ENCODE measurements around the gene F2R.

Gene F2R

GRCh38 chr5:76709762-76710161 is 6.2 kb upstream of the F2R start:
- DNase-seq (ENCODE audit: extremely low read depth, low read depth), result peak; percentile 60
- TF ChIP-seq, protein P1, sequence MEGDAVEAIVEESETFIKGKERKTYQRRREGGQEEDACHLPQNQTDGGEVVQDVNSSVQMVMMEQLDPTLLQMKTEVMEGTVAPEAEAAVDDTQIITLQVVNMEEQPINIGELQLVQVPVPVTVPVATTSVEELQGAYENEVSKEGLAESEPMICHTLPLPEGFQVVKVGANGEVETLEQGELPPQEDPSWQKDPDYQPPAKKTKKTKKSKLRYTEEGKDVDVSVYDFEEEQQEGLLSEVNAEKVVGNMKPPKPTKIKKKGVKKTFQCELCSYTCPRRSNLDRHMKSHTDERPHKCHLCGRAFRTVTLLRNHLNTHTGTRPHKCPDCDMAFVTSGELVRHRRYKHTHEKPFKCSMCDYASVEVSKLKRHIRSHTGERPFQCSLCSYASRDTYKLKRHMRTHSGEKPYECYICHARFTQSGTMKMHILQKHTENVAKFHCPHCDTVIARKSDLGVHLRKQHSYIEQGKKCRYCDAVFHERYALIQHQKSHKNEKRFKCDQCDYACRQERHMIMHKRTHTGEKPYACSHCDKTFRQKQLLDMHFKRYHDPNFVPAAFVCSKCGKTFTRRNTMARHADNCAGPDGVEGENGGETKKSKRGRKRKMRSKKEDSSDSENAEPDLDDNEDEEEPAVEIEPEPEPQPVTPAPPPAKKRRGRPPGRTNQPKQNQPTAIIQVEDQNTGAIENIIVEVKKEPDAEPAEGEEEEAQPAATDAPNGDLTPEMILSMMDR (IDR thresholded peaks at IDR 0.05; ENCODE audit: low read depth, low read length), result no peak

- no peak for DNase-seq (ENCODE audit: extremely low read depth, low read depth)
- TF ChIP-seq, protein P1 (IDR thresholded peaks at IDR 0.05; ENCODE audit: low read depth, low read length), result no peak
These were observed 4.9 kb upstream of the F2R start for GRCh38 chr5:76710991-76711390.

DNA sequence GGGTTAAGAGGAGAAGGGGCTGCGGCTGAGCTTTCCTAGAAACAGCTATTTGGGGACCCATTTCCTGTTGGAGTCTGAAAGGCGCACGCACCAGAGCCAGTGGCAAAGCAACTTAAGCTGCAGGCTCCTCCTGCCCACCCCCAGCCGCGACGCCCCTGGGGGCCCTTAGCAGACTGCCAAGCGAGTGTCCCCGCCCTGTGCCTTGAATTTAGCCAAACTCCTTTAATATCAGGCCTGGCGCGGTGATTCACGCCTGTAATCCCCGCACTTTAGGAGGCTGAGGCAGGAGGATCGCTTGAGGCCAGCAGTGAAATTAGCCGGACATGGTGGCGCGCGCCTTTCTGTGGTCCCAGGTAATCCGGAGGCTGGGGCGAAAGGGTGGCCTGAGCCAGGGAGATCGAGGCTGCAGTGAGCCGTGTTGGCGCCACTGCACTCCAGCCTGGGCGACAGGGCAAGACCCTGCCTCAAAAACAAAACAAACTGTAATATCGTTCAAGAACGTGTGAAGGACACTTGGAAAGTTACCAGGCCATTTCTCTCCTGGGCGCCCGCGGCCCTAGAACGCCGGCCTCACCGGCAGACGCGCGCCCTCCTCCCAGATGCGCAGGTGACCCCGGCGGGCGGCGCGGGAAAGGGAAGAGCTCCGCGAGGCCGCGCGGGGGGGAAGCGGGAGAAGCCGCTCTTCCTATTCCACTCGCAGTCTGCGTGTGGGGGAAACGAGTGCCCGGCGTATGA is 1.0 kb upstream of the F2R start:
- no peak for DNase-seq (ENCODE audit: extremely low read depth, low read depth)
- TF ChIP-seq, protein P1 (IDR thresholded peaks at IDR 0.05; ENCODE audit: low read depth, low read length), result no peak

DNA sequence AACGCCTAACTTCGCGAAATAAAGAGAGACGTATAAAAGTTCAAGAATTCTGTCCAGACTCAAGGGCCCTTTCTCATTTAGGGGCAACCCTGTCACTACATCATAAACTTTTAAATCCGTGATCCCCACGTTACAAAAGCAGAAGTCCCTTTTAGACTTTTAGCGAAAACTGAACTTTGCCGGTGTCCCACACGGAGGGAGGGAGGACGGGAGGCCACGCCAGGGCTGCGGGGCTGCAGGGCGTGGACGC is 515 bp upstream of the F2R start:
- TF ChIP-seq, protein P1 (IDR thresholded peaks at IDR 0.05; ENCODE audit: low read depth, low read length), result no peak
- DNase-seq (ENCODE audit: extremely low read depth, low read depth), result no peak

DNA sequence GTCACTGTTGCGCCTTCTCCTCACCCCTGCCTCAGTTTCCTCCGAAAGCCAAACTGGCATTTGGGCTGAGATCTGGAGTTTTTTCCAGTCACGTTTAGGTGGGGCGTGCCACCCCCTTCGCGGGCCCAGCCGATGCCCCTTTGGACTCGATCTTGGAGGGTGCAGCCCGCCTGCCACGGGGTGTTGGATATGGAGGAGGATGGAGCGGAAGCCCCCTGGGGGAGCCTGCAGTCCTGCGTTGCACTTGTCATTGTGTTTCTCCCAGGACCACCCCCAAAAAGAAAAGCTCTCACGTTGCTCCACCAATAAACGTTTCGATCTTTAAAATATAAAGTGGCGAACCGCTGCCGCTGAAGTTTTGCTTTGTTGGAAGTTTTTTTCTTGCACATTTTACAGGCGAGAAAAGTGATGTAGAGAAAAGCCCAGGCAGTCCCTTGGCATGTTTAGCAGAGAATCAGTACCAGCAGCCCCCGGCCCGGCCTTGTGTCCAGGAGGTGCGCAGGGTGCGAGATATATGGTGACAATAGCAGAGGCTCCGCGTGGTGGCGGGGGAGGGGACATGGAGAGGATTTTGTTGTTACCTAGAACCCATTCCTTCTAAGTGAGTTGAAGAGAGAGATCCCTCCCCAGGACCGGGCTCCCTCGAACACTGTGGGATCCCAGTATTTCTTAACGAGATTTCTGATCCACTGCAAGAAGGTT is 681 bp downstream of the F2R start:
- no peak for DNase-seq (ENCODE audit: extremely low read depth, low read depth)
- TF ChIP-seq, protein P1 (IDR thresholded peaks at IDR 0.05; ENCODE audit: low read depth, low read length), result no peak

- no peak for DNase-seq (ENCODE audit: extremely low read depth, low read depth)
- TF ChIP-seq, protein P1 (IDR thresholded peaks at IDR 0.05; ENCODE audit: low read depth, low read length), result no peak
These were observed 1.5 kb downstream of the F2R start for GRCh38 chr5:76717222-76718083.

DNA sequence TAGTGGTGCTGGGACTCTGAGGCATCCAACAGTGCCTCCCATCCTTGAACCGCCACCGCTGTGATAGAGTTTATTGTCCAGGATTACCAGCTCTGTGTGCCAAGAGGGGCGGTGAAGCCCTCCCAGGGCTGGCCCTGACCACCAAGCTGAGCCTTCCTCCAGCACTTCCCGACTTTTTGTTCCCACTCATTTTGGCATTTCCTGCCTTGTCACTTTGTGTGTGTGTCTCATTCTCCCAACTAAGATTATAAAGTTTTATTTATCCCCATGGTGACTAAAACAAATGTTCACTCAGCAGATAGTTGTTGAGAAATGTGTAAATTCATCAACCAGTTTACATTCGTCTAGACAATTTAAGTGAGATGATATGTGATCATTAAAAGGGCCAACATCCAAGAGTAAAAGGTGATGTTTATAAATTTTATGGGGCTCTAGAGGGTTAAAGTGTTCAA is 2.5 kb downstream of the F2R start:
- no peak for DNase-seq (ENCODE audit: extremely low read depth, low read depth)

More for the DNA sequence above, 2.5 kb downstream of the F2R start:
- TF ChIP-seq, protein P1 (IDR thresholded peaks at IDR 0.05; ENCODE audit: low read depth, low read length), result no peak

Data from AG09319 (cell line).